ENCODE data around the gene AGMO. TPM values are rescaled to one million over a fixed set of nuclear protein-coding genes. Genes with fewer than 3 reads are reported as not detected.

Gene AGMO
- total RNA-seq, 2 donors from 2014 or later = 0.27 to 13.5 TPM

DNA sequence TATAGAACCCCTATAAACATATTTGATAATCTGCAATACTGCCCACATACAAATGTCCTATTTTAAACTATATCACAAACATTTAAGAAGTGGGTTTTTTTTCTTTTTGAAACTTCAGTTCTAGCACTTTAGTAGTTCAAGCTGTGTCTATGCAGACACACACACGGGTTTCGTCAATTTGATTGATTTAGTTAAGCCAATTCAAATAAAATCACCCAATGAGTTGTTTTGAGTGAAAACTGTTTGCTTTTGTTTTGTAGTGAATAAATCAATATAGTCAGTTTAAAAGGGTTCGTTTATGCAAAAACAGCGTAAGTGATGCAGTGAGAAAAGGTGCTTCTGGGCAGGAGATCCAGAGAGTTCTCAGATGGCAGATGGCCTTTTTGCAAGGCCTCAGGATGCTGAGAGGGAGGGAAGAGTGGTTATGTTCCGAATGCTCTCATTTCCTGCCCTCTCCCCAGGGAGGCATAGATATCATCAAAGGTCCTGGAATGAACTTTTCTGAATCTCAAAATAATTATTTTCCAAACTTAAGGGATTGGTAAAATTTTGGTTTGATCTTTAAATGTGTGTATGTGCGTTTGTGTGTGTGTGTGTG lies 102.7 kb downstream of the AGMO start:
- no peaks in the 10 kb centered on the region for H3K9me3 ChIP-seq
- H3K27me3 ChIP-seq (replicated peaks; ENCODE audit: insufficient read depth) = no peaks in the 10 kb centered on the region
- H3K4me1 ChIP-seq (replicated peaks) = no peaks in the 10 kb centered on the region
- TF ChIP-seq POLR2AphosphoS5 (IDR thresholded peaks at IDR 0.05) (no peak), POLR2A (IDR thresholded peaks at IDR 0.05) (no peak)
- TF ChIP-seq, protein P1, sequence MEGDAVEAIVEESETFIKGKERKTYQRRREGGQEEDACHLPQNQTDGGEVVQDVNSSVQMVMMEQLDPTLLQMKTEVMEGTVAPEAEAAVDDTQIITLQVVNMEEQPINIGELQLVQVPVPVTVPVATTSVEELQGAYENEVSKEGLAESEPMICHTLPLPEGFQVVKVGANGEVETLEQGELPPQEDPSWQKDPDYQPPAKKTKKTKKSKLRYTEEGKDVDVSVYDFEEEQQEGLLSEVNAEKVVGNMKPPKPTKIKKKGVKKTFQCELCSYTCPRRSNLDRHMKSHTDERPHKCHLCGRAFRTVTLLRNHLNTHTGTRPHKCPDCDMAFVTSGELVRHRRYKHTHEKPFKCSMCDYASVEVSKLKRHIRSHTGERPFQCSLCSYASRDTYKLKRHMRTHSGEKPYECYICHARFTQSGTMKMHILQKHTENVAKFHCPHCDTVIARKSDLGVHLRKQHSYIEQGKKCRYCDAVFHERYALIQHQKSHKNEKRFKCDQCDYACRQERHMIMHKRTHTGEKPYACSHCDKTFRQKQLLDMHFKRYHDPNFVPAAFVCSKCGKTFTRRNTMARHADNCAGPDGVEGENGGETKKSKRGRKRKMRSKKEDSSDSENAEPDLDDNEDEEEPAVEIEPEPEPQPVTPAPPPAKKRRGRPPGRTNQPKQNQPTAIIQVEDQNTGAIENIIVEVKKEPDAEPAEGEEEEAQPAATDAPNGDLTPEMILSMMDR (IDR thresholded peaks at IDR 0.05) = no peak
- DNase-seq (ENCODE audit: low spot score) = no peak
- 61% methylated on average over 6 of the region's 6 CpGs for WGBS
- no peak overlapping the region for H3K27ac ChIP-seq
- no peaks in the 10 kb centered on the region for H3K36me3 ChIP-seq
- no peak overlapping the region for H3K4me3 ChIP-seq
- intact Hi-C loops (cut with DNase I) = no loop called here

DNA sequence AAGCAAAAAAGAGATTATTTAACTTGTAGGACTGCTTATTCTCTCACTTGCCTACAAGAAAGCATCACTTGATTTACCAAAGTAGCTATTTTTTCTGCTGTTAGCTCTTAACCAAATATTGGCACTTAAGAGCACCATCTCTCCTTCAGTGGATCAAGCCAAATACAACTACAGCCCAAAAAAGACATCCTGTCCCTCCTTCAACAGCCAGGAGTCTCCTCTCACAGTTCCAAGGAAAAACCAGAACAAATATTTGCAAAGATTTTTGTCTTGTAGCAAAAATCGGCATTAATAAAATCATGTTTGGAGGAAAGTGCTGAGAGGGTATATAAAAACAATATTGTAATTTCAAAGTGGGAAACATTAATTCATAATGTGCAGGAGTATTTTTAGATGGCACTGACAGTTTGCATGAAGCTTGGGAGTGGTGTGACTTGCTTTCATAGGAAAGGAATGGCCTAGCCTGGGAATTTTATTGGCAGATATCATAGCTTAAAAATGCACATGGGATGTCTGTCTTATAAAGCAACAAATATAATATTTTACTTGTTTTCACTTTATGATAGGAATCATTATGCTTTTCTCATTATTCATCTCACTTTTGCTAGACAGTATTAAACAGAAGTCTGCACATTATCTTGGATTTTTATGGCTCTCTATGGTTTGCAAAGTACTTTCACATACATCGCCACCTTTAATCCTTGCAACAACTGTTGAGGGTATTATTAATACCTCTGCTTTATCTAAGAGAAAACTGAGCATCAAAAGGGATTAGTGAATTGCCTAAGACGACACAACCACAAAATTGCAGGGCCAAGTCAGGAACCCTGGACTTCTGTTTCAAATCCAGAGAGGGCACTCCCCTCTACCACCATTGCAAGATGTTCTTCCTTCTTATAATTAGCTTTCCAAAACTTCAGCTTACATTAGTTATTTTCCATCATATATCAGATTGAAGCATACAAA lies 103.5 kb downstream of the AGMO start:
- Histone ChIP-seq H3K36me3 (no peaks in the 10 kb centered on the region), H3K4me1 (replicated peaks) (no peaks in the 10 kb centered on the region), H3K27ac (no peak overlapping the region), H3K9me3 (no peaks in the 10 kb centered on the region), H3K4me3 (no peak overlapping the region), H3K27me3 (replicated peaks; ENCODE audit: insufficient read depth) (no peaks in the 10 kb centered on the region)
- 73% methylated on average over 3 of the region's 3 CpGs for WGBS
- intact Hi-C loops (cut with DNase I) = no loop called here
- DNase-seq (ENCODE audit: low spot score) = no peak
- TF ChIP-seq POLR2A (IDR thresholded peaks at IDR 0.05) = no peak

DNA sequence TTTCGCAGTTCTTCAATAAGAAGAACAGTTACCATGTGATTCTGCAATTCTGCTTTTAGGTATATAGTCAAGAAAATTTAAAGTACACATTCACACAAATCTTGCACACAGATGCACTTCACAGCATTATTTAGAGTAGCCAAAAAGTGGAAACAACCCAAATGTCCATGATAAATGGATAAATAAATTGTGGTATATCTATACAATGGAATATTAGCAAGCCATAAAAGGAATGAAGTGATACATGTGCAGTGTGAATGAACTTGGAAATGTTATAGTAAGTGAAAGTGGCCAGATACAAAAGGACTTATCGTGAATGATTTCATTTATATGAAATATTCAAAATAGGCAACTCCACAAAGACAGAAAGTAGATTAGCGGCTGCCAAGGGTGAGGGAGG lies 109.1 kb downstream of the AGMO start:
- intact Hi-C loops (cut with DNase I) = no loop called here
- H3K27me3 ChIP-seq (replicated peaks; ENCODE audit: insufficient read depth) = no peaks in the 10 kb centered on the region
- no peak for DNase-seq (ENCODE audit: low spot score)
- no peaks in the 10 kb centered on the region for H3K4me1 ChIP-seq (replicated peaks)
- H3K4me3 ChIP-seq = no peak overlapping the region
- no peaks in the 10 kb centered on the region for H3K9me3 ChIP-seq
- WGBS = 95% methylated on average over 3 of the region's 3 CpGs
- TF ChIP-seq, protein P1 (IDR thresholded peaks at IDR 0.05) = no peak
- TF ChIP-seq POLR2A (IDR thresholded peaks at IDR 0.05) = no peak
- no peak for TF ChIP-seq POLR2AphosphoS5 (IDR thresholded peaks at IDR 0.05)
- no peak overlapping the region for H3K27ac ChIP-seq
- H3K36me3 ChIP-seq = no peaks in the 10 kb centered on the region

DNA sequence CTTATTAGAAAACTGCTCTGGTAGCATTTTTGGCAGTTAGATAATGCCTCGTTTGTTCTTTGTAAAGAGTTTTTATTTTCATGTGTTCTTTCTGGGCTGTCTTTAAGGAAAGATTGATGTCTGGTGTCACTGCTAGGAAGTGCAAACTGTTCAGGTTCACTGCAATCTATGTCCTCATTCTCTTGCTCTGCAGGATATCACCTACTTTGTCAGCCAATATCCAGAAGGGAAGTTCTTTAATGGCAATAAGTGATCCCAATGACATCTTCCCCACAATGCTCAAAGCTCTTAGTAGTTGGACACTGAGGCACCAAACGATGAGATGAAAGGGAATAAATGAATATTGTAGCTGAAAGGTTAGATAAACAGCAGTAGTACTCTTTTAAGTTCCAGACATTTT lies 115.1 kb downstream of the AGMO start:
- intact Hi-C loops (cut with DNase I) = no loop called here
- Histone ChIP-seq H3K4me3 (no peak overlapping the region), H3K36me3 (no peaks in the 10 kb centered on the region), H3K27me3 (replicated peaks; ENCODE audit: insufficient read depth) (no peaks in the 10 kb centered on the region), H3K9me3 (no peaks in the 10 kb centered on the region), H3K27ac (no peak overlapping the region), H3K4me1 (replicated peaks) (no peaks in the 10 kb centered on the region)
- TF ChIP-seq, protein P1 (IDR thresholded peaks at IDR 0.05) = no peak
- TF ChIP-seq POLR2A (IDR thresholded peaks at IDR 0.05) (no peak), POLR2AphosphoS5 (IDR thresholded peaks at IDR 0.05) (no peak)
- WGBS = 27% methylated on average over 2 of the region's 2 CpGs
- no peak for DNase-seq (ENCODE audit: low spot score)

DNA sequence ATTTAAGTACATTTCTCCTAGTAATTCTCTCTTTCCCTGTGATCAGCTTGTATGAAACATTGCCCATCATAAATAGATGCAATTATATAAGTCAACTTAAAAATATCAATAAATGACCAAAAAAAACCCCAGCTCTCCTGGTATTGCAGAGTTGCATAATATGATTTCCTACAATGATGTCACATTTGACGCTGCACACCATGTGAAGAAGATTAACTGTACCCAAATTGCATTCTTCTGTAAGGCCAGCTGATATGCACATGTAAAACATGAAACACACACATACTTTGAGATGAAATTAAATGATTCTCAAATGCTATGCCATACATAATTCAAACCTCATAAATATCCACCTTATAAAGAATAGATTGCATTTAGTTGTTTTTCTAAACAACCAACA lies 115.5 kb downstream of the AGMO start:
- H3K27me3 ChIP-seq (replicated peaks; ENCODE audit: insufficient read depth) = no peaks in the 10 kb centered on the region
- intact Hi-C loops (cut with DNase I) = no loop called here
- no peaks in the 10 kb centered on the region for H3K9me3 ChIP-seq
- no peaks in the 10 kb centered on the region for H3K4me1 ChIP-seq (replicated peaks)
- H3K4me3 ChIP-seq = no peak overlapping the region
- no peak overlapping the region for H3K27ac ChIP-seq
- TF ChIP-seq, protein P1 (IDR thresholded peaks at IDR 0.05) = no peak
- no peak for TF ChIP-seq POLR2A (IDR thresholded peaks at IDR 0.05)
- no peak for TF ChIP-seq POLR2AphosphoS5 (IDR thresholded peaks at IDR 0.05)
- DNase-seq (ENCODE audit: low spot score) = no peak
- H3K36me3 ChIP-seq = no peaks in the 10 kb centered on the region
- 50% methylated on average over 1 of the region's 1 CpG for WGBS

All from prostate gland (tissue), 2 donors.